Neural crest cell (in vitro differentiated cells): Measurements from ENCODE around the gene CCDC174. TPM values are rescaled to one million over a fixed set of nuclear protein-coding genes. Genes with fewer than 3 reads are reported as not detected.

Source experiments
- DNase-seq: peaks from one replicate; pipeline ENCODE4 v3.0.0; 2021; ENCODE audit warnings: low read depth, mixed read lengths, low spot score
- H3K27ac Mint-ChIP-seq: one replicate; pipeline ENCODE4 v1.8.0; 2021; ENCODE audit warnings: mild to moderate bottlenecking, mixed read lengths; ENCODE audit not compliant: unreplicated experiment
- H3K27me3 Mint-ChIP-seq: 2 replicates; pipeline ENCODE4 v1.8.0; 2021; ENCODE audit warnings: low read depth, mild to moderate bottlenecking, mixed read lengths
- H3K36me3 Mint-ChIP-seq: 2 replicates; pipeline ENCODE4 v1.8.0; 2021; ENCODE audit warnings: low read depth, mild to moderate bottlenecking, mixed read lengths
- H3K4me1 Mint-ChIP-seq: 2 replicates; pipeline ENCODE4 v1.8.0; 2021; ENCODE audit warnings: mixed read lengths
- H3K4me3 Mint-ChIP-seq: one replicate; pipeline ENCODE4 v1.8.0; 2021; ENCODE audit warnings: mild to moderate bottlenecking, mixed read lengths
- H3K9me3 Mint-ChIP-seq: 2 replicates; pipeline ENCODE4 v1.8.0; 2021; ENCODE audit warnings: mixed read lengths
- CTCF ChIP-seq: fragments of 200-600 bp; sonication (generic); conservative IDR thresholded peaks from 2 replicates; pipeline ENCODE4 v1.5.0; 2021; ENCODE audit warnings: antibody characterized with exemption, mild to moderate bottlenecking
- total RNA-seq: library from RNA; stranded (reverse); gene quantifications from 2 replicates; pipeline ENCODE4 v1.2.1, GENCODE V29; 2021

The CCDC174 gene
- total RNA-seq, 1 donor from 2014 or later, result 18.5 TPM

DNA sequence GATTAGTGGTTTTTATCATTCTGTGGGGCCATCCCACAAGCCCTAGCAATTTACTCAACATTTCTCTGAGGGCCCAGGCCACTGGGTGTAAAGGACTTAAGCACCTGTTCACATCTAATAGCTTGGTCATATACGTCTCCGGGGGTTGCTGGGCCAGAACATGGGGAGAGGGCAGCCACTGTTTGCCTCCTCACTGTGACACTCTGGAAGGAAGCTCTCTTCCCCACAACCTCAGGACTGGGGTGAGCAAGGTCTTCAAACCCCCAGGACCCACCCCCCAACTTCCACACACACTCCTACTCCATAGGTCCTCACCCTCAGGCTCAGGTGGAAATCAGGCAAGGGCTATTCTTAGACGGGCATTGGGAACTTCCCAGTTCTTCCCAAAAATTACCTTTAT, 52.2 kb downstream of the CCDC174 start:
- H3K36me3 Mint-ChIP-seq, result no peaks in the 10 kb centered on the region
- DNase-seq, result no peak

GRCh38 chr3:14706096-14706495, 54.5 kb downstream of the CCDC174 start:
- no peak overlapping the region for H3K27ac Mint-ChIP-seq
- TF ChIP-seq CTCF, result no peak
- no peaks in the 10 kb centered on the region for H3K9me3 Mint-ChIP-seq
- no peak overlapping the region for H3K4me3 Mint-ChIP-seq
- H3K4me1 Mint-ChIP-seq, result peaks cover 4% of the 10 kb centered on the region
- DNase-seq, result no peak
- H3K27me3 Mint-ChIP-seq, result no peaks in the 10 kb centered on the region
- H3K36me3 Mint-ChIP-seq, result no peaks in the 10 kb centered on the region

More for the DNA sequence above, 52.2 kb downstream of the CCDC174 start:
- H3K9me3 Mint-ChIP-seq, result no peaks in the 10 kb centered on the region
- TF ChIP-seq CTCF, result no peak
- peaks cover 4% of the 10 kb centered on the region for H3K4me1 Mint-ChIP-seq
- no peak overlapping the region for H3K4me3 Mint-ChIP-seq
- no peak overlapping the region for H3K27ac Mint-ChIP-seq
- no peaks in the 10 kb centered on the region for H3K27me3 Mint-ChIP-seq

GRCh38 chr3:14716591-14716990, 65.0 kb downstream of the CCDC174 start:
- TF ChIP-seq CTCF, result no peak
- Mint-ChIP-seq H3K4me3 (no peak overlapping the region), H3K4me1 (no peaks in the 10 kb centered on the region), H3K9me3 (no peaks in the 10 kb centered on the region), H3K27ac (no peak overlapping the region), H3K36me3 (no peaks in the 10 kb centered on the region), H3K27me3 (peaks cover 28% of the 10 kb centered on the region)
- DNase-seq, result no peak

DNA sequence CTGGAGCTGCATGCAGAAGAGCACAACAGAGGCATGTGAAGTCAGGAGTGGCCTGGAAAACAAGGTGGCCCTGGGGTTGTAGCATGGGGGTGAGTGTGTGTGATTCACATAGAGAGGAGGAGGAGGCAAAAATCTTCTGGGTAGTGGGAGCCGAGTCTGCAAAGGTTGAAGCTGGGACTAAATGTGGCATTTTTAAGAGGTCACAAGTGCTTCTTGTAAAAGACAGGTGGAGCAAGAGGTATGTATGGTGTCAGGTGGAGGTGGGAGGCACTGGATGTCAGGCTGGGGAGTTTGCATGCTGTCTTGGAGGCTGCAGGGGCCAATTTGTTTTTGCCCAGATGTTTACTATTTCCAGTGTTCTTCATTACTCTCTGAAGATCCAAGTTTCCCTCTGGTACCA, 65.7 kb downstream of the CCDC174 start:
- TF ChIP-seq CTCF, result no peak
- Mint-ChIP-seq H3K4me1 (no peaks in the 10 kb centered on the region), H3K36me3 (no peaks in the 10 kb centered on the region), H3K4me3 (no peak overlapping the region), H3K27ac (no peak overlapping the region), H3K9me3 (no peaks in the 10 kb centered on the region), H3K27me3 (peaks cover 28% of the 10 kb centered on the region)
- no peak for DNase-seq

GRCh38 chr3:14718539-14718938, 67.0 kb downstream of the CCDC174 start:
- H3K9me3 Mint-ChIP-seq, result no peaks in the 10 kb centered on the region
- no peak overlapping the region for H3K27ac Mint-ChIP-seq
- no peak for DNase-seq
- no peaks in the 10 kb centered on the region for H3K36me3 Mint-ChIP-seq
- H3K4me1 Mint-ChIP-seq, result no peaks in the 10 kb centered on the region
- TF ChIP-seq CTCF, result no peak
- no peak overlapping the region for H3K4me3 Mint-ChIP-seq
- H3K27me3 Mint-ChIP-seq, result peaks cover 28% of the 10 kb centered on the region

GRCh38 chr3:14719006-14719405, 67.4 kb downstream of the CCDC174 start:
- H3K36me3 Mint-ChIP-seq, result no peaks in the 10 kb centered on the region
- no peaks in the 10 kb centered on the region for H3K4me1 Mint-ChIP-seq
- no peak for TF ChIP-seq CTCF
- no peak for DNase-seq
- H3K27me3 Mint-ChIP-seq, result peaks cover 28% of the 10 kb centered on the region
- no peaks in the 10 kb centered on the region for H3K9me3 Mint-ChIP-seq
- H3K4me3 Mint-ChIP-seq, result no peak overlapping the region
- no peak overlapping the region for H3K27ac Mint-ChIP-seq
